Uterus (tissue), 4 donors: ENCODE measurements around the gene PLAU. TPM values are rescaled to one million over a fixed set of nuclear protein-coding genes. Genes with fewer than 3 reads are reported as not detected.
"Not testable (repeated sequence)": the region's sequence is repeated elsewhere in the genome, so short reads cannot be mapped to it uniquely, and the experiment has no call there.

Experiments used
- DNase-seq, 2 donors: peaks; one replicate each; pipeline ENCODE4 v3.0.0-alpha.2; 2019 to 2020
- H3K27ac ChIP-seq, 2 donors: fragments of 200-600 bp; sonication (generic); 1 replicate in 1 of 2; 2 replicates in 1 of 2; pipeline ENCODE4 v1.5.1; 2016 to 2018
- H3K27me3 ChIP-seq, 2 donors: fragments of 200-600 bp; sonication (generic); one replicate each; pipeline ENCODE4 v1.5.1; 2018 to 2019; ENCODE audit warnings: control low read depth in 1 of 2
- H3K36me3 ChIP-seq, 2 donors: fragments of 200-600 bp; sonication (generic); one replicate each; pipeline ENCODE4 v1.5.1; 2019; ENCODE audit warnings: control low read depth in 1 of 2
- H3K4me1 ChIP-seq, 2 donors: fragments of 200-600 bp; sonication (generic); one replicate each; pipeline ENCODE4 v1.5.1; 2018 to 2019; ENCODE audit warnings: control low read depth in 1 of 2
- H3K4me3 ChIP-seq, 2 donors: fragments of 200-600 bp; sonication (generic); 1 replicate in 1 of 2; 2 replicates in 1 of 2; pipeline ENCODE4 v1.5.1; 2018 to 2019; ENCODE audit warnings: mild to moderate bottlenecking in 1 of 2
- H3K9me3 ChIP-seq, 2 donors: fragments of 200-600 bp; sonication (generic); one replicate each; pipeline ENCODE4 v1.5.1; 2019; ENCODE audit warnings: control low read depth in 1 of 2
- CTCF ChIP-seq, 4 experiments: fragments of 200-600 bp in 2 of 4; fragments of 450-650 bp in 2 of 4; sonication (generic) in 2 of 4; IDR thresholded peaks; one replicate each; pipeline ENCODE4 v1.5.1; 2016 to 2019; ENCODE audit warnings: antibody characterized with exemption in 4 of 4, mild to moderate bottlenecking in 2 of 4, moderate library complexity in 1 of 4
- POLR2A ChIP-seq, 2 donors: fragments of 450-650 bp; IDR thresholded peaks; one replicate each; pipeline ENCODE4 v1.6.1; 2016; ENCODE audit warnings: antibody characterized with exemption in 2 of 2, mild to moderate bottlenecking in 1 of 2, moderate library complexity in 1 of 2
- intact Hi-C: fragments of 100-400 bp; cut with DNase I; formaldehyde crosslinking; loops from one replicate; pipeline ENCODE4 v1.15.1; 2023; ENCODE audit warnings: low total_unique reads
- total RNA-seq, 4 donors: library from RNA; depleted of rRNA in 3 of 4; stranded (reverse); fragments of >200 nt in 3 of 4; gene quantifications; one replicate each; pipeline versions ENCODE4 v1.1.0 to v1.2.4, GENCODE V29; 2014 to 2023
- donor health status: DM: yes; HTN: yes; CAD: no.

The PLAU gene
- total RNA-seq, 4 donors from 2014 or later: 1.8 to 15.3 (median 9.0) TPM

- Histone ChIP-seq H3K9me3 (no peaks in the 10 kb centered on the region), H3K27me3 (no peaks in the 10 kb centered on the region), H3K4me3 (no peak overlapping the region), H3K4me1 (no peaks in the 10 kb centered on the region), H3K36me3 (no peaks in the 10 kb centered on the region), H3K27ac (no peak overlapping the region)
- intact Hi-C loops: no loop called here
- no peak for TF ChIP-seq POLR2A (IDR thresholded peaks at IDR 0.05)
- TF ChIP-seq CTCF (IDR thresholded peaks at IDR 0.05): no peak
- DNase-seq: no peak
Observed at GRCh38 chr10:73926152-73926764, 15.3 kb downstream of the PLAU start.

- H3K36me3 ChIP-seq, H3K9me3 ChIP-seq, intact Hi-C loops, DNase-seq, H3K27me3 ChIP-seq, H3K4me3 ChIP-seq, H3K27ac ChIP-seq, H3K4me1 ChIP-seq: not testable (repeated sequence)
Observed at GRCh38 chr10:73930630-73931327, 19.8 kb downstream of the PLAU start.

GRCh38 chr10:73931767-73932619 lies 21.1 kb downstream of the PLAU start:
- no peaks in the 10 kb centered on the region for H3K4me1 ChIP-seq
- H3K4me3 ChIP-seq: no peak overlapping the region
- H3K27me3 ChIP-seq: no peaks in the 10 kb centered on the region
- TF ChIP-seq CTCF (IDR thresholded peaks at IDR 0.05) (no peak), POLR2A (IDR thresholded peaks at IDR 0.05) (no peak)
- no peak overlapping the region for H3K27ac ChIP-seq
- no peaks in the 10 kb centered on the region for H3K36me3 ChIP-seq
- no peaks in the 10 kb centered on the region for H3K9me3 ChIP-seq
- intact Hi-C loops: no loop called here
- DNase-seq: no peak

- TF ChIP-seq POLR2A (IDR thresholded peaks at IDR 0.05): no peak
- no peak for TF ChIP-seq CTCF (IDR thresholded peaks at IDR 0.05)
- no peaks in the 10 kb centered on the region for H3K27me3 ChIP-seq
- H3K27ac ChIP-seq: no peak overlapping the region
- H3K4me1 ChIP-seq: no peaks in the 10 kb centered on the region
- intact Hi-C loops: no loop called here
- no peak for DNase-seq
- H3K36me3 ChIP-seq: no peaks in the 10 kb centered on the region
- no peak overlapping the region for H3K4me3 ChIP-seq
- no peaks in the 10 kb centered on the region for H3K9me3 ChIP-seq
Observed at GRCh38 chr10:73932620-73933112, 21.7 kb downstream of the PLAU start.

GRCh38 chr10:73934074-73934473 lies 23.1 kb downstream of the PLAU start:
- TF ChIP-seq CTCF (IDR thresholded peaks at IDR 0.05): no peak
- TF ChIP-seq POLR2A (IDR thresholded peaks at IDR 0.05): no peak
- Histone ChIP-seq H3K27me3 (no peaks in the 10 kb centered on the region), H3K36me3 (no peaks in the 10 kb centered on the region)

More at GRCh38 chr10:73934074-73934473, 23.1 kb downstream of the PLAU start:
- H3K4me3 ChIP-seq: no peak overlapping the region
- no peak overlapping the region for H3K27ac ChIP-seq
- no peak for DNase-seq
- no peaks in the 10 kb centered on the region for H3K9me3 ChIP-seq
- intact Hi-C loops: no loop called here
- H3K4me1 ChIP-seq: no peaks in the 10 kb centered on the region
